GM19397 (cell line): ENCODE measurements around the gene OR2T6.
"Not testable (repeated sequence)": the region's sequence is repeated elsewhere in the genome, so short reads cannot be mapped to it uniquely, and the experiment has no call there.

ENCODE experiments used
- ATAC-seq: cut with Tn5 transposase; IDR thresholded peaks from one replicate; pipeline ENCODE4 v1.9.1; 2021; ENCODE audit warnings: mild to moderate bottlenecking, moderate library complexity; ENCODE audit not compliant: unreplicated experiment

The OR2T6 gene, protein sequence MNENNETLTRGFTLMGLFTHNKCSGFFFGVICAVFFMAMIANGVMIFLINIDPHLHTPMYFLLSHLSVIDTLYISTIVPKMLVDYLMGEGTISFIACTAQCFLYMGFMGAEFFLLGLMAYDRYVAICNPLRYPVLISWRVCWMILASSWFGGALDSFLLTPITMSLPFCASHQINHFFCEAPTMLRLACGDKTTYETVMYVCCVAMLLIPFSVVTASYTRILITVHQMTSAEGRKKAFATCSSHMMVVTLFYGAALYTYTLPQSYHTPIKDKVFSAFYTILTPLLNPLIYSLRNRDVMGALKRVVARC

DNA sequence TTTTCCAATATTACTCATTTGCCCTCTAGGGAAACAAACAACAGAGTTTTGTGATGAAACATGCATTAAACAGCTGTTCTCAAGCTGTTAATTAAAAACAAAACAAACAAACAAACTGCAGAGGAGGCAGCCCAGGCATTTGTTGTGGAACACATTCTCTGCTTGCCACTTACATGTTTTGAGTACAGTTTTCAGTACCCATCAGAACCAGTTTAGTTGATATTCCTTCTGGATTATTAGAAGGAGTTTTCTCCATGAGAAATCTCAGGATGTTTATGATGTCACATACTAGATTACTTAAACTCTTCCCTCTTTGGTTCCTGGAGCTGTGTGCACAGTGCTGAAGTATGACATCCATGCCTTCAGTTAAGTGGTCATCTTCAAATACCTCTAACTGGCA is at the start of gene OR2T6:
TSS of gene OR2T6 (plus strand) at position 301 of the 400 bp plus-strand sequence. CDS start 11,863 bp downstream, outside the sequence.
- no peak for ATAC-seq

DNA sequence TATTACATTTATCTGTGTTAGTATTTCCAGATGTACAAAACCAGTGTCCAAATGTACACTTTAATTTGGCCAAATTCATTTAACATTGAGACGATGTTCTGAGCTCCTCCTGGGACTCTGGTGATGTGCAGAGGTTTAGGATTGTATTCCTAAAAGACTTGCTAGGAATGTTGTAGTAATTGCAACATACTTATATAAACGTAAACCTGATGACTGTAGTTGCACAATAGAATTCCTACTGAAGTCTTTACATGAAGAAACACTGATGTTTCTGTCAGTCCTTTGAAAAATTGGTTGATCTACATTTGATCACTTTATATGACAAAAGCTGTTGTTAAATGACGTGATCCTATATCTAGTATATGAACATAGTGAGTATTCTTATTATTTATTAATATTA is 32.1 kb upstream of the OR2T6 start:
- no peak for ATAC-seq

DNA sequence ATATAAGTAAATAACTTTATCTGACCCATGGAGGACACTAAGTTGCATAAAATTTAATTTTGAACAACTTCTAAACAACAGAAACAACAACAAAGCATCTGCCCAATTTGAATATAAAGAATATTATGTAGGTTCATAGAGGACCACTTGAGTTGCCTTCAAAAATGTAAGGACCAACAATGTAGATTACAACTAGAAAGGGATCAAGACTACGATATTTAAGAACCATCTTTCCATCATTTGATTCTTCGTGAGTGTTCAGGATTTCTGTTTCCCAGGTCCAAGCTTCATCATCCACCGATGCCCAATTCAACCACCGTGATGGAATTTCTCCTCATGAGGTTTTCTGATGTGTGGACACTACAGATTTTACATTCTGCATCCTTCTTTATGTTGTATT is 27.1 kb upstream of the OR2T6 start, which contains the start of gene OR14C36:
TSS of gene OR14C36 (plus strand) at position 301 of the 400 bp plus-strand sequence. CDS start at position 301, 0 bp downstream.
- ATAC-seq: no peak

DNA sequence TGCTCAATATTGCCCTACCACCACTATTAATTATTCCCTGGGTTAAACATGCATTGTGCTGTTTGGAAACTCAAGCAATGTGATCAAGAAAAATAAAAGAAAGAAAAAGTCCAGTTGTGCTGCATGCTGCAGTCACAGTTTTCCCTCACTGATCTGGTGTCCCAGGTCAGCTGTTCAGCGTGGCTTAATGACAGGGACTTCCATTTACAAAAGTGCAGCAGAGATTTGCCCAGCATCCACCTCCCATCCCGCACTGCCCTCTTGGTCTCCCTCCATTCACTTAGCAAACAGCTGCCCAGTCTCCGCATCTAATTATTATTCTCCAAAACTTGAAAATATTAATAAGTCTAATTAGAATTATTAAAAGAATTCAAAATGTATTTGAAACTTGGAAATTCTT is 16.1 kb upstream of the OR2T6 start:
- ATAC-seq: no peak

DNA sequence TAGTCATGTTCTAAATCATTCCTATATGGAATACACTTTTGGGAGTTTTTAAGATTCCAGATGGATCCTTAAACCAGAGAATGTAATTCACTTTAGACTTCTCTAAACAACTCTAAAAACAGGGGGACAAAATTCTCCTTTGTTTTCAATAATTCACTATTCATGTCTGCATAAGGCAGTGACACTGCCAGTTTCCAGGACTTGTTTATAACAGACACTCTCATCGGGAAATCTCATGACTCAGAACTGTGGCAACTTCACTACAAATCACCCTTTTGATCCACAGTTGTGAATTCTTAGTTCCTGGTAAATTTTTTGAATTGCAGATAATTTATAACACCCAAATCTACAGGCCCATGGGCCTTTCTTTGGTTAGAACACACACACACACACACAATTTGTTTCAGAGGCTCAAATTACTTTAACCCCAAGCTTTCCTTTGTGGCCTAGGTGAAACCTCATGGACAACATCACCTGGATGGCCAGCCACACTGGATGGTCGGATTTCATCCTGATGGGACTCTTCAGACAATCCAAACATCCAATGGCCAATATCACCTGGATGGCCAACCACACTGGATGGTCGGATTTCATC is 14.3 kb upstream of the OR2T6 start, which contains the start of gene OR2T4:
TSS of gene OR2T4 (plus strand) at position 545 of the 595 bp plus-strand sequence. CDS start at position 545, 0 bp downstream.
- ATAC-seq: no peak

DNA sequence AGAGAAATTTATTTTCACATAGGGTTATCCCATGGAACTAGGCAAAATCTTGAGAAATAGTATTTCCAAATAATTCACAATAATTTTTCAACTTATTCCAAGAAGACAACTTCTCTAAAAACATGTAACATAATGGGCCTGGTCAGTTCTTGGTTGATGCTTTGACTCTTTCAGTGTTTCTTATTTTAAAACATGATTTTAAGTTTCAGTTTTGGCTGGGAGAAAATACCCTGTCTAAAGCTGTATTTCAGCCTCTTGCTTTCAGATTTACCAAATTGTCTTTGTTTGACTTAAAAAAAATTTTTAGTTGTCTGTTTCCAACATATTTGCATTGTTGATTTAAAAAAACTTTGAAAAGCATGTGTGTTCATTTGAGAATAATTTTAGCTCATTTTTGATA is 8.9 kb upstream of the OR2T6 start:
- no peak for ATAC-seq

DNA sequence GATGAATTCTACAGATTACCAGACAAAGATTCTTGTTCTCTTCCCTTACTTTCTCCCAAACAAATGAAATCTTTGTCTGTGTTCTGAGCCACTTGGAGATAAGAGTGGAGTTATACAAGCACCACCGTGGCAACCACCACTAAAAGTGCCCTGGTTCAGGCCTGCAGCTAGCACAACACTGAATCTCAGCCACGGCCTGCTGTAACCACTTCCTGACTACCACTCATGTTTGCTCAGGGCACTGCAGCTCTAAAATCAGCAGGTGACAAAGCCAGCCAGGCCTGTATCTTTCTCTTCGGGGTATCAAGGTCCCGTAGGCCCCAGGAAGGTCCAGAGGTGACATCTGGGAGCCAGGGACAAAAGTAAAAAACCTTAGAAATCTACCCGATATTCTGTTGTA is 3.2 kb upstream of the OR2T6 start:
- no peak for ATAC-seq

DNA sequence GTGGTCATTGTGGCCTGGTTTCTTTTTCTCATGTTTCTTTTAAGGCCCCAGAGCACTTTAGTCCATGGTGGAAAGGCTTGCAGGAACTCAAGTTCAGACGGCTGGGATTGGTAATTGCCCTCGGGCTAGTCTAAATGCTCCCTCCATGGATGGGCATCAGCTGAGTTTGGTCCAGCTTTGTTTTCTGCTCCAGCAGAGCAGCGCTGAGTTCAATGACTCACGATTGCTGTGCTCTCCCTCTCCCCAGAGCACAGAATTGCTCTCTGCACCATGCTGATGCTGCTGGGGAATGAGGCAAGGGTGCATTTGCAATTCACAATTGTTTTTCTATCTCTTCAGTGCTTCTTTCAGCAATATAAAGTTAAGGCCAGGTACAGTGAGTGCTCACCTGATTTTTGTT is 1.8 kb upstream of the OR2T6 start:
- ATAC-seq: no peak

DNA sequence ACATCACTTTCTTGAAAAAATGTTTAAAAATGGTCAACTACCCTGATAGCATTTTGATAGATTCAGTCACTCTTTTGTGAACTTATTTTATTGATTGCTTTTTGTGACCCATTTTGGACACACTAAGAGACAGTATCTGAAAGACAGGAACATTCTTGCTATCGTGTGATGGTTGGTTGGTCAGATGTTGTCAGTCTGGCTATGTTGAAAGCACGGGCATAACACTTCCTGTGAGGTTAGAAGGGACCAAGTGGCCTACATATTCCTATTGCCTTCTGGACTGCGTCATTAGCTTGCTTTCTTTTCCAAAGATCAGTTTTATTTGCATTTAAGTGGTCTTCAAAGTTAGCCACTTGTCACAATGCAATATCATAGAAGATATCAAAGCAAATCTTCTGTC is 1.4 kb downstream of the OR2T6 start:
- ATAC-seq: no peak

DNA sequence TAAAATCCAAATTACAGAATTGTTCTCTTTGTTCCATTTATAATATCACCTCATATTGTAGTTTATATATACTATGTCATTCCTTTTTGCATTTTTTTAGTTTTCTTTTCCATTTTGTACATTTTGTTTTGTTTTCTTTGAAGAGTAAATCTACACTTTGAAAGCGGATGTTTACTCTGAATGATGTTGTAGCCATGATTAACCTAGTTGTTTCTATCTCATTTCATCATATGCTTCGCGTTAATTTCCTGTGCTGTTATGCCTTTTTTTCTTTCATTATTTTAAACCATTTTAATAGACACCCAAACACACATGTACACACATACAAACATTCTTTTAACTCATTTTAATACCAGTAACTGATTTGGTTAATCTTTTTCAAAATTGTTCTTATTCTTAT is 5.3 kb downstream of the OR2T6 start:
- ATAC-seq: no peak

DNA sequence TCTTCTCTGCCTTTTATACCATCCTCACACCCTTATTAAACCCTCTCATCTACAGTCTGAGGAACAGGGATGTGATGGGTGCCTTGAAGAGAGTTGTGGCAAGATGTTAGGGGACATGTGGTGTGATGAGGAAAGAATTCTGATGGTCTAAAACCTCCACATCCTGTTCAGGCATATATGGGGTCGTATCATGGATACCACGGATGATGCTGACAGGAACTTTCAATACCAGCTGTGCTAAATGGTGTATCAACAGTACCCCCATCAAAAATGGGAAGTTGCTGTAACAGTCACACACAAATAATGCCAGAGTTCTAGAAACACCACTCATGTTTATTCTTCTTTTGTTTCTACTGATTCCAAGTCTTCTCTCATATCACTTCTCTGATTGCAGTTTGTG is 12.9 kb downstream of the OR2T6 start:
- ATAC-seq: no peak

DNA sequence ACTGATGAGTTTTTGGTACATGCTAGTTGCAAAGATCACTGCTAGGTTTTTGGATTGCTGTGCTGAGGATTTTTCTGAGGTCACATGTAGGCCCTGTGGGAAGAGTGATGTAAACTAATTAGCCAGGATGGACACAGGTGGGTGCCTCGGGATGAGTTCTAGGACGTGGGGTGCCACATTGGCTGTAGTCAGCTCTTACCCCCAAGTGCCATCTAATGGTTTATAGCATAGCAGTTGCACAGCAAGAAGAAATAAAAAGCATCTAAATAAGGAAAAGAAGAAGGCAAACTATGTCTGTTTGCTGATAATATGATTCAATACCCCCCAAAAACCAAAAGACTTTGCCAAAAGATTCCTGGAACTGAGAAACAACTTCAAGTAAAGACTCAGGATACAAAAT is 17.5 kb downstream of the OR2T6 start:
- ATAC-seq: no peak

DNA sequence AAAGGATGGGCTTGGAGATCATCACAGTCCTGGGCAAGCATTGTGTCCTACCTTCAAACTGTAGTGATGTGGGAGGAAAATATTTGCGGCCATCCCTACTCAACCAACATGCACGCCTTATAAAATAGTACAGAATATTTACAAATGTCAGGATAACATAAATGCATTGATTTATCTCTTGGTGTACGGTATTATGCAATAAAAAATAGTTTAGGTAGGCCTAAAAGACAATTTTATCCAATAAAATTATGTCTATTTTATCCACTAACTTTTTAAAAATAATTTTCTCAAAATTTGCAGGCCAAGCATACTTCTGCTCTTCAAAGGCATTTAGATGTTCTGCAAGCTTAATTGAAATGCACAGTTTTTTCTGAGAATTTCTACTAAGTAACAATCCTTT is 27.2 kb downstream of the OR2T6 start, which contains the start of gene OR2T1:
TSS of gene OR2T1 (plus strand) at position 301 of the 400 bp plus-strand sequence. CDS start 3,100 bp downstream, outside the sequence.
- ATAC-seq: no peak

DNA sequence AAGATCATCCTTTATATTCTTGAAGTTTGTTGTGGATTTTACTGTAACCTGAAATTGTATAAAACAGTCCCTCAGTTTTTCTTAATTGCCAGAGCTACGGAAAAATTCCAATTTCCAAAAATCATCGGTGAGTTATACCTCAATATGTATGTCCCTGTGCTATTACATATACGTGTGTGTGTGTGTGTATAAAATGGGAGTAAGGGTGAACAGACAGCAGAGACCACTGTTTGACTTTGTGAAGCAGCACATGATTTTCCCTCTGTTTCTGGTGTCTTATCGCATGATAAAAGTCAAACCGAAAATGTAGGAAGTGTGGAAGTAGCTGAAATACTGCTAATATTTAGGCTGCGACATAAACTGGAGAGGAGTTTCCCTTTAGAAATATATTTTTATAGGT is 28.5 kb downstream of the OR2T6 start:
- no peak for ATAC-seq

DNA sequence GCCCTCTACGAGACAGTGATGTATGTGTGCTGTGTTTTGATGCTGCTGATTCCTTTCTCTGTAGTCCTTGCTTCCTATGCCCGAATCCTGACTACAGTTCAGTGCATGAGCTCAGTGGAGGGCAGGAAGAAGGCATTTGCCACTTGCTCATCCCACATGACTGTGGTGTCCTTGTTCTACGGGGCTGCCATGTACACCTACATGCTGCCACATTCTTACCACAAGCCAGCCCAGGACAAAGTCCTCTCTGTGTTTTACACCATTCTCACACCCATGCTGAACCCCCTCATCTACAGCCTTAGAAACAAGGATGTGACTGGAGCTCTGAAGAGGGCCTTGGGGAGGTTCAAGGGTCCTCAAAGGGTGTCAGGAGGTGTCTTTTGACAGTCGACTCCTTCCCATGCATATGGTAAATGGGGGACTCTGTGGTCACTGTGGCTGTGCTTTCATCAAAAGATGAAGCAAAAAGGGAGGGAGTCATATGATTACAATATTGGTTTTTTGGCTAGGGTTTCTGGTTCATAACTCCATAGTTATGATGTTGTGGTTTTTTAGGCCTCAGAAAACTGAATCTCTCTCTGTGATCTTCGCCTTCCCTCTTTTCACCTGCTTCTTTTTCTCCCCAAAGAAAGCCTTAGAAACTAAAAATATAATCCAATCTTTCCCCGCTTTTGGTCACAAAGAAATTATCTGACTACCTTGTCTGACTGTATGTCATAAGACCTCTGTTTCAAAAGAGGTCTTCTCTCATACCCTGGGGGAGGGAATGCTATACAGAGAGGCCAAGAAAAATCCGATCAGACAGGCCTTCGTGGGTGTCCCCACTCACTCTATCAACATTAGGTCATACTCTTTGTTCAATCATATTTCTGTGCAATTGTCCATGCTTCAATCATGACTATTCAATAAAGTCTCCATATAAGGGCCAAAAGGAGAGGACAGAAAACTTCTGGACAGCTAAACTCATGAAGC is 31.5 kb downstream of the OR2T6 start:
- no peak for ATAC-seq

DNA sequence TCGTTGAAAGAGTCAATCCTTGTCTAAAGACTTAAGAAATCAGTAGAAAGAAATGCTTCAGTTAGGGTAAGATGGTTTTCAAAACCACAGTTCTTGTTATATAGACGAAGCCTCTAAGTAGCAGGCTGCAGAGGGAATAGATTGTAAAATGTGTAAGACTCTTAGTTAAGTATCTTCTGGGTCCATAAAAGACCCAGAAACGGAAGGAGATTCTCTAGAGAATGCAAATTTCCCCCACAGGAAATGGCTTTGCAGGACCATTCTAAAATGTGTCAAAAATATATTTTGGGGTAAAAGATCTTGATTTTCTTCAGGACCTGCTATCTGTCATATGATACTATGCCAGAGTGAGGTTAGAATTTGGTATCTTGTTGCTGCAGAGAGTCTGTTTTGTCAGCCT is 40.7 kb downstream of the OR2T6 start:
- no peak for ATAC-seq

DNA sequence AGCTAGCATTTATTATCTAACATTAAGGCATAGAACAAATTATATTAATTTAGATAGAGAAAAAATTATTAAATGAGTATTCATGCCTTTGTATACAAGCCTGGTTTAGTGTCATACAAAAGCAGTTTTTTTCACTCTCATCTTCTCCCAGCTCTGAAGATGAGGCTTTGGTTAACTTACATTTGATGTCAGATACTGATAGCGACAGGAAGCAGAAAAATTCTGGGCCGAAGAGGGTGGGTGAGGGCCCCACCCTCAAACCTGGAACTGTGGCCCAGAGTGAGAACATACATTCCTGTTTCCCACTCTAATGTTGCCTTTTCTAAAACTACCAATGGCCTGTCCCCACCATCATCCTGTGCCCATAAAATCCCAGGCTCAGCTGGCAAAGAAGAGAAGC is 42.3 kb downstream of the OR2T6 start:
- ATAC-seq: no peak

DNA sequence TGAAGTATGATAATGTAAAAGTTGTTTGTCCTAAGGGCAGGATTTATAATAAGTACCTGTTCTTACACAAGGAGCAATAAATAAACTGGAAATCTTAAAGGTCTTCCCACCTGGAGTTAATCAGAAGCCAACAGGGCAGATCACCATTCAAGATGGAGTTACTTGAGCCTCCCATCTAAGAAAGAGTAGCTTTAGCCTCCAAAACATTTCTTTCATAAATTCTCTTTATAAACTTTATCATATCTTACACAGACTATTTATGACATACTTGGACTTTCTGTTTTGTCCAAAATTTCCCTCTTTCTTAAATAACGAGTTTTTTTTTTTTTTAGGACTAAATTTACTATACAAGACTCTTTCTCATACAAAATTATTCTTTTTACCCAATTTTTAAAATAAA is 45.8 kb downstream of the OR2T6 start:
- no peak for ATAC-seq

DNA sequence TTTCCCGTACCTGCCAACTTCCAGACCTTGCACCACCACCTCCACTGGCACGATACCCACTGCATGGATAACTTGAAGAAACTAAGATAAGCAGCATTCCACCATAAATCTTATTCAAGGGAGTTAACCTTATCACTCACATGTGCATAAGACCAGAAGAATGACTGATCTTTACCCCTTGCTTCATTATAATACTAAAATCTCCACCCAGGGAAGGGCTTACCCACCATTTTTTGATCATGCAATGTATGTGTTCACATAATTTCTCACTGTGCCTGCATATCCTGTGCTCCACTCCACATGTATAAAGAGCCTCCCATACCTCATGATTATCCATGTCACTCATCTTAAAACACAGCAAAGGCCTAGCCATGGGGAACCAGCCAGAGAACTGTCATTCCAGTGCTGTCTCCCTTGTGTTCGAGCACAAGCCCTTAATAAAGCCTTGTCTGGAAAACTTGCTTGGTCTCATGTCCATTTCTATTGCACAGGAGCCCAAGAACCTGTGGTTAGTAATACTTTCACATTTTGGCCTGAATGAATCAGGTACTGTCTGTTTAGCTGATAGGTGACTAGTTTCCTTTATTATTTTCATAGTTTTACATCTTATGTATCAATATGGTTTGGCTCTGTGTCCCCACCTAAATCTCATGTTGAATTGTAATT is 52.1 kb downstream of the OR2T6 start:
- peak; percentile 36 for ATAC-seq

DNA sequence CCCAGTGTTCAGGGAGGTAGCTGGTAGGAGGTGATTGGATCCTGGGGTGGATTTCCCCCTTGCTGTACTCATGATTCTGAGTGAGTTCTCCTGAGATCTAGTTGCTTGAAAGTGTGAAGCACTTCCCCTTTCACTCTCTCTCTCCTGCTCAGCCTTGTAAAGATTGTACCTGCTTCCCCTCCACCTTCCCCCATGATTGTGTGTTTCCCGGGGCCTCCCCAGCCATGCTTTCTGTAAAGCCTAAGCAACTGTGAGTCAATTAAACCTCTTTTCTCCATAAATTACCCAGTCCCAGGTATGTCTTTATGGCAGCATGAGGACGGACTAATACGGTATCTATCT is 52.6 kb downstream of the OR2T6 start:
- peak; percentile 98 for ATAC-seq

DNA sequence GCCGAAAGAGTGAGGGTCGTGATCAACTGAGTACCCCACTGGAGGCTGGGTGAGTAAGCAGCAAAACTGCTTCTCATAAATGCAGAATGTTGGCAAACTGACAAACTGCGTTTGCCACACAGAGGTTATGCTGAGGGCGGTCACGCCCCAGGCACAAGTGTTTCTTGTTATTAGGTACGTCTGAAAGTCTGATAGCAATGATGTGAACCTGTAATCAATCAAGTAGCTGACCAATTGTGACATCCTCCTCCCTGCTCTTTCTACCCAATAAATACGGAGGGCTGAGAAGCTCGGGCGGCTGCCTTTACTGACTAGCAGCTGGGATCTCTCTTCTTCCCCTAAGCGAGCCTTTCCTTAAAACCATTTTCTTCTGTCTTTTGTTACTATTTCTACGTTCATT is 56.1 kb downstream of the OR2T6 start:
- ATAC-seq: not testable (repeated sequence)
